Psoas muscle (tissue), 8 donors: Measurements from ENCODE around the gene FMN2. TPM values are rescaled to one million over a fixed set of nuclear protein-coding genes. Genes with fewer than 3 reads are reported as not detected.

Source experiments
- ATAC-seq, 4 donors: fragments of 200-7000 bp; cut with Tn5 transposase; one replicate each; pipeline ENCODE4 v1.9.1; 2020; ENCODE audit warnings: moderate library complexity in 3 of 4, mild to moderate bottlenecking in 2 of 4
- DNase-seq, 2 donors: peaks; one replicate each; pipeline ENCODE4 v3.0.0-alpha.2; 2020
- H3K27ac ChIP-seq: fragments of 200-600 bp; one replicate; pipeline ENCODE4 v1.8.0; 2022
- H3K27me3 ChIP-seq, 3 donors: fragments of 200-600 bp in 1 of 3; one replicate each; pipeline versions ENCODE4 v1.6.1 to v1.8.0; 2013 to 2022; ENCODE audit warnings: low read length in 2 of 3, mild to moderate bottlenecking in 2 of 3, moderate library complexity in 1 of 3; ENCODE audit not compliant: insufficient read depth in 3 of 3
- H3K36me3 ChIP-seq, 2 donors: fragments of 200-600 bp in 1 of 2; one replicate each; pipeline versions ENCODE4 v1.6.1 to v1.8.0; 2013 to 2022; ENCODE audit warnings: low read depth in 1 of 2, mild to moderate bottlenecking in 1 of 2, moderate library complexity in 1 of 2; ENCODE audit not compliant: insufficient read depth in 1 of 2
- H3K4me1 ChIP-seq: fragments of 200-600 bp; one replicate; pipeline ENCODE4 v1.8.0; 2022
- H3K4me3 ChIP-seq: fragments of 200-600 bp; one replicate; pipeline ENCODE4 v1.8.0; 2022; ENCODE audit warnings: mild to moderate bottlenecking
- H3K9me3 ChIP-seq: fragments of 200-600 bp; one replicate; pipeline ENCODE4 v1.8.0; 2022
- WGBS, 3 donors: extraction: QIAGEN DNeasy Blood & Tissue Kit; methylation state at CpG; one replicate each; pipeline versions ENCODE4 v1.1.6 to v1.1.7; 2013; 5-methylcytosine and 5-hydroxymethylcytosine counted together
- intact Hi-C, 2 donors: fragments of 100-400 bp; cut with DNase I; formaldehyde crosslinking; loops; one replicate each; pipeline versions ENCODE4 v1.11.0 to v1.14.2; 2022
- polyA plus RNA-seq, 3 donors: library from polyadenylated mRNA; stranded (reverse); fragments of 200-250 nt; gene quantifications; one replicate each; pipeline ENCODE4 v1.2.3, GENCODE V29; 2013
- total RNA-seq, 4 donors: library from RNA; stranded (reverse); fragmentation: NEBNext Ultra II Directional in 2 of 4; extraction: Animal tissue kit (Norgen Biotek cat#: 25700) in 2 of 4; gene quantifications; one replicate each; pipeline versions ENCODE4 v1.2.1 to v1.2.4, GENCODE V29; 2021 to 2023
- TF ChIP-seq, protein P1 (sequence below): fragments of 200-600 bp; IDR thresholded peaks from one replicate; pipeline ENCODE4 v1.8.0; 2022; ENCODE audit warnings: antibody characterized with exemption
- donor health status: healthy with polysubstance abuse.
- donor health status: DM: no; HTN: no; CAD: no; lungs with moderate emphysema.
- donor health status: Bipolar disorder and iron deficiency.
- donor health status: healthy.
- donor health status: DM: yes; HTN: yes; CAD: no.
- donor health status: DM: no; HTN: no; CAD: no.
- donor health status: DM: no; HTN: no; CAD: no.
- donor health status: DM: yes; HTN: yes; CAD: no.

FMN2 gene
- total and polyA plus RNA-seq, 7 donors, result 0.15 to 1.1 (median 0.52) TPM; not detected in 2

DNA sequence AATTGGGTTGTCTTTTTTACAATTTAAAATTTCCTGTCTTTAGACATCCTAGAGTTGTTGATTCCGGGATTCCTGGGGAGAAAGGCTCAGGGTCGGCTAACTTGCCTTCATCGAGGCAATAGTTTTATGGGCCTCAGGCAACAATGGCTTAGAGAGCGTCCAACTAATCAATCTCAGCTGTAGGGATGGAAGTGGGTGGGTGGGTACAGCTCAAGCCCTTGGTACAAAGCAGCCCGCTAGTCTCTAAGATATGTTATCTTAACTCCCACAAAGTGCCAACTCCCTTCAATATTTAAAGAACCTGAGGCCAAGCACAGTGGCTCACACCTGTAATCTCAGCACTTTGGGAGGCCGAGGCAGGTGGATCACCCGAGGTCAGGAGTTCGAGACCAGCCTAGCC is 6.9 kb upstream of the FMN2 start:
- Histone ChIP-seq H3K27me3 (peaks cover 0 to 3% (median 0%) of the 10 kb centered on the region in 3 donors), H3K36me3 (no peaks in the 10 kb centered on the region), H3K9me3 (no peaks in the 10 kb centered on the region), H3K4me1 (no peaks in the 10 kb centered on the region), H3K4me3 (no peak overlapping the region), H3K27ac (no peak overlapping the region)
- no peak for DNase-seq
- TF ChIP-seq, protein P1, sequence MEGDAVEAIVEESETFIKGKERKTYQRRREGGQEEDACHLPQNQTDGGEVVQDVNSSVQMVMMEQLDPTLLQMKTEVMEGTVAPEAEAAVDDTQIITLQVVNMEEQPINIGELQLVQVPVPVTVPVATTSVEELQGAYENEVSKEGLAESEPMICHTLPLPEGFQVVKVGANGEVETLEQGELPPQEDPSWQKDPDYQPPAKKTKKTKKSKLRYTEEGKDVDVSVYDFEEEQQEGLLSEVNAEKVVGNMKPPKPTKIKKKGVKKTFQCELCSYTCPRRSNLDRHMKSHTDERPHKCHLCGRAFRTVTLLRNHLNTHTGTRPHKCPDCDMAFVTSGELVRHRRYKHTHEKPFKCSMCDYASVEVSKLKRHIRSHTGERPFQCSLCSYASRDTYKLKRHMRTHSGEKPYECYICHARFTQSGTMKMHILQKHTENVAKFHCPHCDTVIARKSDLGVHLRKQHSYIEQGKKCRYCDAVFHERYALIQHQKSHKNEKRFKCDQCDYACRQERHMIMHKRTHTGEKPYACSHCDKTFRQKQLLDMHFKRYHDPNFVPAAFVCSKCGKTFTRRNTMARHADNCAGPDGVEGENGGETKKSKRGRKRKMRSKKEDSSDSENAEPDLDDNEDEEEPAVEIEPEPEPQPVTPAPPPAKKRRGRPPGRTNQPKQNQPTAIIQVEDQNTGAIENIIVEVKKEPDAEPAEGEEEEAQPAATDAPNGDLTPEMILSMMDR, result no peak
- no peak for ATAC-seq
- 67 to 72% (median 67%) methylated on average over 8 of the region's 8 CpGs for WGBS, 3 donors
- intact Hi-C loops, result no loop called here

GRCh38 chr1:240086726-240087125 is 5.0 kb upstream of the FMN2 start:
- ATAC-seq, result no peak
- Histone ChIP-seq H3K4me1 (no peaks in the 10 kb centered on the region), H3K36me3 (no peaks in the 10 kb centered on the region), H3K9me3 (no peaks in the 10 kb centered on the region), H3K27ac (no peak overlapping the region), H3K27me3 (peaks cover 0 to 23% (median 2%) of the 10 kb centered on the region in 3 donors), H3K4me3 (no peak overlapping the region)
- intact Hi-C loops, result no loop called here
- TF ChIP-seq, protein P1, result no peak
- WGBS, 3 donors, result 62 to 66% (median 64%) methylated on average over 1 of the region's 1 CpG
- no peak for DNase-seq

GRCh38 chr1:240090014-240090413 is 1.7 kb upstream of the FMN2 start:
- ATAC-seq (no peak), DNase-seq (no peak)
- Histone ChIP-seq H3K36me3 (no peaks in the 10 kb centered on the region), H3K9me3 (no peaks in the 10 kb centered on the region), H3K4me3 (no peak overlapping the region), H3K4me1 (no peaks in the 10 kb centered on the region), H3K27me3 (peaks cover 5 to 56% (median 15%) of the 10 kb centered on the region in 3 donors), H3K27ac (no peak overlapping the region)
- WGBS, 3 donors, result 28 to 30% (median 28%) methylated on average over 2 of the region's 2 CpGs
- TF ChIP-seq, protein P1, result no peak
- intact Hi-C loops, result no loop called here

GRCh38 chr1:240090957-240091600 is 604 bp upstream of the FMN2 start:
- Histone ChIP-seq H3K4me1 (no peaks in the 10 kb centered on the region), H3K27me3 (peaks cover 5 to 61% (median 15%) of the 10 kb centered on the region in 3 donors), H3K4me3 (peak overlapping the region; percentile 48), H3K36me3 (no peaks in the 10 kb centered on the region), H3K9me3 (no peaks in the 10 kb centered on the region), H3K27ac (no peak overlapping the region)
- 23 to 24% (median 24%) methylated on average over 5 of the region's 5 CpGs for WGBS, 3 donors
- ATAC-seq (no peak), DNase-seq (no peak)
- TF ChIP-seq, protein P1, result no peak
- intact Hi-C loops, result no loop called here
